Thyroid gland (tissue), 4 donors: Measurements from ENCODE around the gene TIGAR. TPM values are rescaled to one million over a fixed set of nuclear protein-coding genes. Genes with fewer than 3 reads are reported as not detected.

Experiments used
- DNase-seq, 2 donors: peaks; one replicate each; pipeline ENCODE4 v3.0.0-alpha.2; 2019
- H3K27ac ChIP-seq, 3 donors: fragments of 200-600 bp; sonication (generic); 1 replicate in 2 of 3; 2 replicates in 1 of 3; pipeline ENCODE4 v1.5.1; 2016 to 2019; ENCODE audit warnings: mild to moderate bottlenecking in 1 of 3, moderate library complexity in 1 of 3
- H3K27me3 ChIP-seq: fragments of 200-600 bp; sonication (generic); one replicate; pipeline ENCODE4 v1.5.1; 2019
- H3K36me3 ChIP-seq, 2 donors: fragments of 200-600 bp; sonication (generic); one replicate each; pipeline ENCODE4 v1.5.1; 2016 to 2019
- H3K4me1 ChIP-seq, 2 donors: fragments of 200-600 bp; sonication (generic); one replicate each; pipeline ENCODE4 v1.5.1; 2017 to 2019
- H3K4me3 ChIP-seq, 3 donors: fragments of 200-600 bp; sonication (generic); replicated peaks in 1 of 3; 1 replicate in 2 of 3; 2 replicates in 1 of 3; pipeline ENCODE4 v1.5.1; 2016; ENCODE audit warnings: mild to moderate bottlenecking in 1 of 3
- H3K9me3 ChIP-seq: fragments of 200-600 bp; sonication (generic); one replicate; pipeline ENCODE4 v1.5.1; 2017
- POLR2A ChIP-seq, 2 donors: fragments of 450-650 bp; IDR thresholded peaks; one replicate each; pipeline ENCODE4 v1.6.1; 2017; ENCODE audit warnings: antibody characterized with exemption in 2 of 2, mild to moderate bottlenecking in 2 of 2, moderate library complexity in 1 of 2
- WGBS, 2 donors: methylation state at CpG; one replicate each; pipeline ENCODE4 v1.1.5; 2017; 5-methylcytosine and 5-hydroxymethylcytosine counted together
- intact Hi-C: fragments of 100-400 bp; cut with DNase I; formaldehyde crosslinking; loops from one replicate; pipeline ENCODE4 v1.15.1; 2023
- total RNA-seq, 4 donors: library from RNA; depleted of rRNA; stranded (reverse); fragments of >200 nt; gene quantifications; one replicate each; pipeline ENCODE4 v1.2.3, GENCODE V29; 2016
- TF ChIP-seq, protein P1 (sequence below), 6 experiments: fragments of 200-600 bp in 3 of 6; fragments of 450-650 bp in 3 of 6; sonication (generic) in 3 of 6; IDR thresholded peaks; one replicate each; pipeline ENCODE4 v1.5.1; 2016 to 2019; ENCODE audit warnings: antibody characterized with exemption in 6 of 6, mild to moderate bottlenecking in 2 of 6, inconsistent platforms in 1 of 6, moderate library complexity in 1 of 6

Gene TIGAR
- total RNA-seq, 4 donors from 2014 or later: 4.0 to 6.3 (median 5.4) TPM

DNA sequence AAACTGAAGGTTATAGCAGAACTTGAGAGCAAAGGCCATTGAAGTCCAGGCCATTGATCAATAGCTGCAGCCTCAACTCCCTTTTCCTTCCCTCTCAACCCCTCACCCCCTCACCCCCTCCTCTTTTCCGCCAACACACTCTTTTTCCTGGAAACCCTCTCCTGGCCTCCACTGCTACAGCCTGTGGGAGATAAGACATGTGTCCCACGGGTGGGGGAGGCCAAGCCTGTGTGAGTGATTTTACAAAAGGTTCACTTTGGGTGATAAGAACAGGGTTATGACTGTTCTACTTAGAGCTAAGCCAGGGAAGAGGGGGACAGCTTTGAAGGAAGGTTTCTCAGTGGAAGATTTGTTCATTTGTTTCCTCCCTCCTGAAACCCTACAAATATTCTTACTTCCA lies 67.6 kb downstream of the TIGAR start:
- Histone ChIP-seq H3K9me3 (no peaks in the 10 kb centered on the region), H3K27ac (no peak overlapping the region), H3K4me3 (no peak overlapping the region), H3K4me1 (no peaks in the 10 kb centered on the region), H3K36me3 (no peaks in the 10 kb centered on the region), H3K27me3 (no peaks in the 10 kb centered on the region)
- intact Hi-C loops: no loop called here
- TF ChIP-seq POLR2A (IDR thresholded peaks at IDR 0.05): no peak
- TF ChIP-seq, protein P1, sequence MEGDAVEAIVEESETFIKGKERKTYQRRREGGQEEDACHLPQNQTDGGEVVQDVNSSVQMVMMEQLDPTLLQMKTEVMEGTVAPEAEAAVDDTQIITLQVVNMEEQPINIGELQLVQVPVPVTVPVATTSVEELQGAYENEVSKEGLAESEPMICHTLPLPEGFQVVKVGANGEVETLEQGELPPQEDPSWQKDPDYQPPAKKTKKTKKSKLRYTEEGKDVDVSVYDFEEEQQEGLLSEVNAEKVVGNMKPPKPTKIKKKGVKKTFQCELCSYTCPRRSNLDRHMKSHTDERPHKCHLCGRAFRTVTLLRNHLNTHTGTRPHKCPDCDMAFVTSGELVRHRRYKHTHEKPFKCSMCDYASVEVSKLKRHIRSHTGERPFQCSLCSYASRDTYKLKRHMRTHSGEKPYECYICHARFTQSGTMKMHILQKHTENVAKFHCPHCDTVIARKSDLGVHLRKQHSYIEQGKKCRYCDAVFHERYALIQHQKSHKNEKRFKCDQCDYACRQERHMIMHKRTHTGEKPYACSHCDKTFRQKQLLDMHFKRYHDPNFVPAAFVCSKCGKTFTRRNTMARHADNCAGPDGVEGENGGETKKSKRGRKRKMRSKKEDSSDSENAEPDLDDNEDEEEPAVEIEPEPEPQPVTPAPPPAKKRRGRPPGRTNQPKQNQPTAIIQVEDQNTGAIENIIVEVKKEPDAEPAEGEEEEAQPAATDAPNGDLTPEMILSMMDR (IDR thresholded peaks at IDR 0.05): no peak
- no peak for DNase-seq
- WGBS, 2 donors: 49 to 65% methylated on average over 2 of the region's 2 CpGs

DNA sequence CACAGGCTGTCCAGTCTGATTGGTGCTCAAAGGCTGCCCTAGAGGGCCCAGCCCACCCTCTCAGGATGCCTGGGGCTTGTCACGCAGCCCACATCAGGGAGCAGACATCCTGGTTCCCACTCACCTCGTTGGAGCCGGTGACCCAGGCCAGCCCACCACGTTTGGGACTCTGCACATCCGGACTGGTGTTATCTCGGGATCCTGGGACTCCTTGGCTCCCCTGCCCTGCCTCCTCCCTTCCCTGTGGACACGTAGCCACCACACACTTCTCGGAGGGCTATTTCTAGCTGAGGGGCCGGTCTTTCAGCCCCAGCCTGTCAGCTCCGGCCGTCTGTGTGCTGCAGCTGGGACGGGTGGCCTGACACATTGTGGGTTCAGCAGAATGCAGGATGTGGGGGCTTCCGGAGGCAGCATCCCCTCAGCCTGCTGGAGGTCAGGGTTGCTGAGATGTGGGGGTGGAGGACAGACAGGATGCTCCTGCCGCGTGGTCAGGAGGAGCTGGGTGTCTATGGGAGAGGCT lies 71.3 kb downstream of the TIGAR start:
- H3K4me1 ChIP-seq: no peaks in the 10 kb centered on the region
- H3K9me3 ChIP-seq: no peaks in the 10 kb centered on the region
- H3K27me3 ChIP-seq: no peaks in the 10 kb centered on the region
- DNase-seq: peak; percentile 3 to 15
- no peak for TF ChIP-seq POLR2A (IDR thresholded peaks at IDR 0.05)
- TF ChIP-seq, protein P1 (IDR thresholded peaks at IDR 0.05): no peak
- H3K4me3 ChIP-seq: no peak overlapping the region
- H3K27ac ChIP-seq: no peak overlapping the region
- 33 to 54% methylated on average over 13 to 15 of the region's 15 CpGs for WGBS, 2 donors
- H3K36me3 ChIP-seq: no peaks in the 10 kb centered on the region
- intact Hi-C loops: no loop called here

DNA sequence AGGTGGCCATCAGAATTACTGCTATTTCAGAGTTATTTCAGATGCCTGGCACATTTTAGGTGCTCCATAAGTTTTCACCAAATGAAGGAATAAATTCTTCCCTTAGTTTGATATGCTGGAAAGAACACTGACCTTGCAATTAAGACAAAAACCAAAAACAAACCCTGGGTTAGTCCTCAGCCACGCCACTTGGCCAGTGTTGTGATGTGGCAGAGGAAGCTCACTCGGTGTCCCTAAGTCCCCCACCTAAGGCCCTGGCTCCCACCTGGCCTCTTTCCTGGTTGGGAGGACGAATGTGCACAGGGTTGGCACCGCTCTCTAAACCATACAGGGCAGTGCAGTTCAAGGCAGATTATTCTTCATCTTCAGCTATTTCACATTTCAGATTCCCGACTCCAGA lies 72.2 kb downstream of the TIGAR start:
- Histone ChIP-seq H3K27me3 (no peaks in the 10 kb centered on the region), H3K9me3 (no peaks in the 10 kb centered on the region), H3K36me3 (no peaks in the 10 kb centered on the region), H3K4me3 (no peak overlapping the region), H3K27ac (no peak overlapping the region), H3K4me1 (no peaks in the 10 kb centered on the region)
- intact Hi-C loops: no loop called here
- TF ChIP-seq, protein P1 (IDR thresholded peaks at IDR 0.05): no peak
- TF ChIP-seq POLR2A (IDR thresholded peaks at IDR 0.05): no peak
- no peak for DNase-seq
- WGBS, 2 donors: 70 to 72% methylated on average over 5 of the region's 5 CpGs

DNA sequence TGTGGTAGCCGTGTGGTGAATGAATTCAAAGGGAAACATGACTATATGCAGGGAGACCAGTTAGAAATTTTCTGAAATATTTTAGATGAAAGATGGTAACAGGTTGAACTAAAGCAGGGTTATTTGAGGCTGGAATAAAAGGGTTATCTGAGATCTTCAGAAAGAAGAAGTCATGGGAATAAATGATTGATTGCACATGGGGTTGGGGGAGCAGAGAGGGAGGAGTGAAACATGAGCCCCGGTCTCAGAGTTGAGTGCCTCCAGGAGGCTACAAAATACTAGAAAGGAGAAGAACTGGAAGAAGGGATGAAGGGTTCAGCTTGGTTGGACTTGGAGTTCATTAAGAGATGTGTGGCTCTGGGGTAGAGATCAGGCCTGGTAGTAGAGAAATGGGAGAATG lies 74.8 kb downstream of the TIGAR start:
- Histone ChIP-seq H3K4me3 (no peak overlapping the region), H3K4me1 (no peaks in the 10 kb centered on the region), H3K36me3 (no peaks in the 10 kb centered on the region), H3K9me3 (no peaks in the 10 kb centered on the region), H3K27ac (no peak overlapping the region), H3K27me3 (no peaks in the 10 kb centered on the region)
- WGBS, 2 donors: 80 to 82% methylated on average over 2 of the region's 2 CpGs
- intact Hi-C loops: no loop called here
- DNase-seq: no peak
- TF ChIP-seq POLR2A (IDR thresholded peaks at IDR 0.05): no peak
- TF ChIP-seq, protein P1 (IDR thresholded peaks at IDR 0.05): no peak

DNA sequence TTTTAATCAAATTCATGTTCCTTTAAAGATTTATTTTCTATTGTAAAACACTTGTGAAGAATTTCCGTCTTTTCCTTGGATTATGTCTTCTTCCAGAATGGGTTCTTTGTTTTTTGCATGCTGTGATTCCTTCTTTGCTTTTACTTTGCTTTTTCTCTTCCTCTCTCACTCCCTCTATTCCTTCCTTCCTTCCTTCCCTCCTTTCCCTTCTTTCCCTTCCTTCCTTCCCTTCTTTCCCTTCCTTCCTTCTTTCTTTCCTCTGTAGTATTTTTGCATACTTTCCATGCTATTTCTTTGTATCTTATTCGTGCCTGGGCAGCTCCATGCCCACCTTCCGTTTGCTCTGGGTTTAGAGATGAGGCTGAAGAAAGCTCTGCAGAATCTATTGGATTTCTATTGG lies 80.1 kb downstream of the TIGAR start:
- Histone ChIP-seq H3K9me3 (no peaks in the 10 kb centered on the region), H3K4me1 (no peaks in the 10 kb centered on the region), H3K27ac (no peak overlapping the region), H3K27me3 (no peaks in the 10 kb centered on the region), H3K36me3 (no peaks in the 10 kb centered on the region), H3K4me3 (no peak overlapping the region)
- intact Hi-C loops: no loop called here
- TF ChIP-seq POLR2A (IDR thresholded peaks at IDR 0.05): no peak
- TF ChIP-seq, protein P1 (IDR thresholded peaks at IDR 0.05): no peak
- DNase-seq: no peak
- 83 to 85% methylated on average over 3 of the region's 3 CpGs for WGBS, 2 donors
